Measurements from ENCODE around the gene GALNT17.

The GALNT17 gene

GRCh38 chr7:71286924-71287323 is 155.0 kb downstream of the GALNT17 start:
- DNase-seq, result no peak

GRCh38 chr7:71290452-71290851 is 158.5 kb downstream of the GALNT17 start:
- no peak for DNase-seq

- DNase-seq, result no peak
These were observed 166.4 kb downstream of the GALNT17 start for GRCh38 chr7:71298378-71298777.

DNA sequence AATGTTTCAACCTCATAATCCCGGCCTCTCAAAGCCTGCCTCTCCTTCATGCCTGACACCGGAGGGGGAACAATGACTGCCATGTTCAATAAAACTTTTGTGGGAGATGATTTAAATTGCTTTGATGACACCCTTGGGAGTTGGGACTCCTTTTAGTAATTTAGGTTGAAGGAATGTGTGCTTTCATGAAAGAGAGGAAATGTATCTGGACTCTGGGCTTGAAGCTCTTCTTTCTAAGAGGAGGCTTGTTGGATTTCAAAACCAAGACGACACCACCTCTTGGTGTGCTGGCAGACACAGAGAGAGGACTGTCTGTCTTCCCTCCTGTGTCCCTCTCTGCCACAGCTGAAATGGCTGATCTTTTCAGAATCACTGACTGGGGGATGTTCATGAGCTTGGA is 168.1 kb downstream of the GALNT17 start:
- no peak for DNase-seq

GRCh38 chr7:71300603-71301002 is 168.7 kb downstream of the GALNT17 start:
- DNase-seq, result no peak

DNA sequence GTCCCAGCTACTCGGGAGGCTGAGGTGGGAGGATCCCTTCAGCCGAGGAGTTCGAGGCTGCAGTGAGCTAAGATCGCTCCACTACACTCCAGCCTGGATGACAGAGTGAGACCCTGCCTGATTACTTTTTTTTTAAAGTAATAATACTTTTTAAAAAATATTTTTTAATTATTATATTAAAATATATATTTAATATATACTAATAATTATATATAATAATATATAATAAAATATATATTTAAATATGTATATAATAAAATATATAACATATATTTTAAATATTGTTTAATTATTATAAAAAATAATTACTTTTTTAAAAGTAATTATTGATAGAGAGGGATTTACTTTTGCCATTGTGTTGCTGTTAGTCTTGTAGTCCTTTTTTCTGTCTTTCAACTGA is 169.2 kb downstream of the GALNT17 start:
- no peak for DNase-seq

DNA sequence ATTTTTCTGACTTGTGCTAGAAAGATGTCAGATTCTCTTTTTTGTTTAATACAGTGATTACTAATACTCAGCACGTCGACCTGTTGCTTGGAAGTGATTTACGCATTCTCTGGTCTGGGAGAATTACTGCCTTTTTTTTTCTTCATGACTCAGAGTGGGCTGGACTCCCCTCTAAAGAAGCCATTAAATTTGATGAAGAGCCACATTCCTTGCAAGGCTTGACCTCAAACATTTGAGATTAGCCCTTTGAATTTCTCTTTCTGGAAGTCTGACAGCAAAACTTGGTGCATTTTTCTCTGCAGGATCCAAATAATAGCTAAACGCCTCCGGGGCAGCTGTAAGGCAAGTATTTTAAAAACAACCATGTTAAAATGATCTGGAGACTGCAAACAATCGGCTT is 171.6 kb downstream of the GALNT17 start:
- no peak for DNase-seq

- DNase-seq, result no peak
These were observed 176.2 kb downstream of the GALNT17 start for GRCh38 chr7:71308096-71308495.

DNA sequence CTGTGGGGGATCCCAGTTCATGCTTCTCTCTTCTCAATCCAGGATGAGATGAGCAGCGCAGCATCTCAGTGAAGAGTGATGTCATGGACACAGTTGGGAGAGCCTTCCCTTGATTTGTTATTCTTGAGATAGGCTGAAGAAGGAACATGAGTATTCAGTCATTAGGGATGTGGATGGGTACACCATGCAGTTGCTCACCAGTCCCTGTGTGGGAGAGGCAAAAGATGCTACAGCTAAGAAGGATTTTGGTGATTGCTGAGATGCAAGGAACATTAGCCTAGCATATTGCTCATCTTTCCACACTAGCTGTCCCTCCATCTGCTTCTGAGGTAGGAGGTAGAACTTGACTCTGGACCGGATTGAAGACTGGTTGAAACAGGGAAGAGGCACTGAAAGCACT is 179.6 kb downstream of the GALNT17 start:
- DNase-seq, result no peak

GRCh38 chr7:71312755-71313490 is 181.0 kb downstream of the GALNT17 start:
- DNase-seq, result no peak

GRCh38 chr7:71313553-71313952 is 181.6 kb downstream of the GALNT17 start:
- no peak for DNase-seq

GRCh38 chr7:71320916-71321315 is 189.0 kb downstream of the GALNT17 start:
- DNase-seq, result no peak

GRCh38 chr7:71322201-71322600 is 190.3 kb downstream of the GALNT17 start:
- DNase-seq, result no peak

GRCh38 chr7:71323726-71324125 is 191.8 kb downstream of the GALNT17 start:
- DNase-seq, result no peak

- DNase-seq, result no peak
These were observed 193.2 kb downstream of the GALNT17 start for GRCh38 chr7:71325151-71325550.

DNA sequence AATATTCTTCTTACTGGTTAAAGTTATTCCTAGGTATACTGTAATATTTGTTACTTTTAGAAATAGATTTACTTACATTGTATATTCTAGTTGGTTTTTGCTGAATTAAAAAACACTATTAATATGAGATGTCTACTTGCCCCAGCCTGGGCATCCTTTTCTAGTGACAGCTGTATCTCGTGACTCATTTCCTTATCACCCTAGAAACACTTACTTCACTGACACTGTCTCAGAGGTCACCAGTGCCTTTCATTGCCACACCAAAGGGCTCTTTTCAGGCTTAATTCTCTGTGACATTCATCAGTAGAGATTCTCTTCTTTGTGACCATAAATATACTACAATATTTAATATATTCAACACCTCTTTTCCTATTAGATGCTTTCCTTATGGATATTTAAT is 194.7 kb downstream of the GALNT17 start:
- no peak for DNase-seq

DNA sequence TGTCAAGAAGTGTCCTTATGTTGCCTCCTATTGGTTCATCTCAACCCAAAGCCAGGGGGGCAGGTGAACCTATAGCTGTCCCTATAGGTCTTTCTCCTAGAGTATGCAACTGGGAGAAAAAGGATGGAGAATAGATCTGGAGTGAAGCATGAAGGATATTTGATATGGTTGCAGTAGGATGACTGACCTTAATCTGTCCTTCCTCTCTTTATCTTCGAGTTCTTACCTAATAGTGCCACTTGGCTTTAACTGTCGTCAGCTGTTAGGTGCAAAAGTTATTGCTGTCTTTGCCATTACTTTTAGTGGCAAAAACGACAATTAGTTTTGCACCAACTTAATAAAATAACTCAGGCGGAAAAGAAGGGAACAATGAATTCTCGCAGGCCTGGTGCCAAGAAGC is 196.0 kb downstream of the GALNT17 start:
- no peak for DNase-seq

- no peak for DNase-seq
These were observed 197.2 kb downstream of the GALNT17 start for GRCh38 chr7:71329030-71329660.

- no peak for DNase-seq
These were observed 200.3 kb downstream of the GALNT17 start for GRCh38 chr7:71332207-71332606.

- no peak for DNase-seq
These were observed 202.6 kb downstream of the GALNT17 start for GRCh38 chr7:71334541-71334940.

DNA sequence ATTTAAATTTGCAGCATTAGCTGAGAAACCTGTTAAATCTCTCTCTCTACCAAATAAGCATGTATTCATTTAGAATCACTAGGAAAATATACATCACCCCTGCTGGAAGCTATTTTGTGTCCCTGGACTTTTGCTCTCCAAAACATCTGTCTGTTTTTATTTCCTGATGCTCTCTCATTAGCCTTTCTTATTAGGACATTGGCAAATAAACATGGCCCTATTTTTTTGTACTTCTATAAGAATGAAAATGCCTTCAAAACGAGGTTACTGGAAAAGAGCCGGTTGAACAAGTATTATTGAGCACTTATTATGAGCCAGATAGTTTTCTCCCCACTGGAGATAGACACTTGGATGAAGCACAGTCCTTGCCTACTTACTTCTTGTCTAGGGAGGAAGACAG is 206.9 kb downstream of the GALNT17 start:
- no peak for DNase-seq

- no peak for DNase-seq
These were observed 208.0 kb downstream of the GALNT17 start for GRCh38 chr7:71339924-71340323.

DNA sequence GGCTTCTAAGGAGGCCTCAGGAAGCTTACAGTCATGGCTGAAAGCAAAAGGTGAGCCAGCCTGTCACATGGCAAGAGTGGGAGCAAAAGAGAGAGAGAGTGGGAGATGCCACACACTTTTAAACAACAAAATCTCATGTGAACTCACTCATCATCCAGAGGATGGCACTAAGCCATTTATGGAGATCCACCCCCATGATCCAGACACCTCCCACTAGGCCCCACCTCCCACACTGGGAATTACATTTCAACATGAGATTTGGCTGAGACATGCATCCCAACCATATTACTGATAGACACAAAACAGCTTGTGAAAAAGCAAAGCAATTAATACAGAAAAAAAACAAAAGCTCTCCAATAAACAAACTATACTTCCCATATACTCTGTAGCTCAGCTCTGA is 210.3 kb downstream of the GALNT17 start:
- no peak for DNase-seq

GRCh38 chr7:71343039-71343438 is 211.1 kb downstream of the GALNT17 start:
- DNase-seq, result no peak

DNA sequence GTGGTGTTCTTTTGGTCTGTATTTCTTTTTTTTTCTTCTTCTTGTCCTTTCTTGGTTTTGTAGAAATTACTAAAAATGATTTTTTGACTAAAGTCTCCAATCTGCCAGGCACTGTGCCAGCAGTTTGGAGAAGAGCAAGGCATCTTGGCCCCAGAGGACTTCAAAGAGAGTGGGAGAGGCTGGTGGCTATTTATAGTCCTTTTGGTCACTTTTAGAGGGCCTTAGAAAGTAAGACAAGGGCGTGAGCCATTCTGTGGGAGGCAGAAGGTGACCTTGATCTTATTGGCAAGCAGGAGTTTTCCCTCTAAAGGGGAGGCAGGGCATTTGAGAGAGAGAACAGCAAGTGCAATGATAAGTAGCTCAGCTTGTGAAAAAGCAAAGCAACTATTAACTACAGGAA is 211.9 kb downstream of the GALNT17 start:
- DNase-seq, result no peak

Measured in CD4-positive, alpha-beta T cell treated with Interleukin-4 for 4 hours (primary cell).